Activated effector memory CD4-positive, alpha-beta T cell treated with Interleukin-2 at 50 U/mL for 16 hours (primary cell): Measurements from ENCODE around the gene OR6Y1.

ENCODE experiments used
- DNase-seq: peaks from one replicate; pipeline ENCODE4 v3.0.0-alpha.2; 2020

OR6Y1 gene, protein sequence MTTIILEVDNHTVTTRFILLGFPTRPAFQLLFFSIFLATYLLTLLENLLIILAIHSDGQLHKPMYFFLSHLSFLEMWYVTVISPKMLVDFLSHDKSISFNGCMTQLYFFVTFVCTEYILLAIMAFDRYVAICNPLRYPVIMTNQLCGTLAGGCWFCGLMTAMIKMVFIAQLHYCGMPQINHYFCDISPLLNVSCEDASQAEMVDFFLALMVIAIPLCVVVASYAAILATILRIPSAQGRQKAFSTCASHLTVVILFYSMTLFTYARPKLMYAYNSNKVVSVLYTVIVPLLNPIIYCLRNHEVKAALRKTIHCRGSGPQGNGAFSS

DNA sequence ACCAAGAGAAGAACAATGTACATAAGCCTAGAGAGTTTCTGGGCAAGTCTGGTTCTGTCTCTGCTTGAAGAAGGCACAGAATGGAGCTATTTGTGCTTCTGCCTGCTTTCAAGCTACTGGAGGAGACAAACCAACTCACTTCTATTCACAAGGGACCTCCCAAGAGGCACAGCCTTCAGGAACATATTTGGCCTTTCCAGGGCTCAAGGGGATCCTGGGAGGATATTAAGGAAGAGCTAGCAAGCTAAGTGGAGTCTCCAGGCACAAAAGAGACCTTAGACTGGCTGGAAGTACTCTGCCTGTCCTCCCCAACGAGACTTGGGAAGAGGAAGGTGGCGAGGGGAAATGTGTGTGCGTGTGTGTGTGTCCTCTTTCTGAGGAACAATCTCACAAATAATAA is at the start of gene OR6Y1:
Gene OR6Y1 (minus strand): TSS at position 54 of the 400 bp plus-strand sequence. CDS start 6,300 bp downstream, outside the sequence.
- DNase-seq, result no peak

DNA sequence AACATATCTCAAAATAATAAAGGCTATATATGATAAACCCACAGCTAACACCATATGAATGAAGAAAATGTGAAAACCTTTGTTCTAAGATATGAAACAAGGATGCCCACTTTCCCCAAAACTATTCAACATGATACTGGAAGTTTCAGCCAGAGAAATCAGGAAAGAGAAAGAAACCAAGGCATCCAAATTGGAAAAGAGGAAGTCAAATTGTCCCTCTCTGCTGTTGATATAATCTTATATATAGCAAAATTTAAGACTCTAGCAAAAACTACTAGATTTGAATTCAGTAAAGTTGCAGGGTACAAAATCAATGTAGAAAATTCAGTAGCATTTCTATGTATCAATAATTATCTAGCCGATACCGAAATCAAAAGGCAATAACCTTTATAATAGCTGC is 46.5 kb upstream of the OR6Y1 start:
- no peak for DNase-seq

DNA sequence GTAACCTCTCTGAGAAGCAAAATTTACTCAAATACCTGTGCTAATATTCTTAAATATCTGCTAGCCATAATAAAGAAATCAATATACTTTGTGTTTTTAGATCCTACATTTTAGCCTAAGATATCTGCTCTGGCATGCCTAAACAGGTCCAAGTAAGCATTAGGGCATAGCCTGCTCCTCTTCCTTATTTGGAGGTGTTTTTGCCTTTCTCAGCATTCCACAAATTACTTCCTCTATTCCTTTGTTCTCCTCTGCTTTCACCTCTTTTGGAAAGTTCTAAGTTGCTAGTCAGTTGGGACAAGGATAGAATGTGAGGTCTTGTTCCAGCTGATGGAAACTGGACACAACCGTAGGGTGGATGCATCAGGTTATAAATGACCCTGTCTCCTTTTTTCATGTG is 32.7 kb upstream of the OR6Y1 start:
- DNase-seq, result no peak

DNA sequence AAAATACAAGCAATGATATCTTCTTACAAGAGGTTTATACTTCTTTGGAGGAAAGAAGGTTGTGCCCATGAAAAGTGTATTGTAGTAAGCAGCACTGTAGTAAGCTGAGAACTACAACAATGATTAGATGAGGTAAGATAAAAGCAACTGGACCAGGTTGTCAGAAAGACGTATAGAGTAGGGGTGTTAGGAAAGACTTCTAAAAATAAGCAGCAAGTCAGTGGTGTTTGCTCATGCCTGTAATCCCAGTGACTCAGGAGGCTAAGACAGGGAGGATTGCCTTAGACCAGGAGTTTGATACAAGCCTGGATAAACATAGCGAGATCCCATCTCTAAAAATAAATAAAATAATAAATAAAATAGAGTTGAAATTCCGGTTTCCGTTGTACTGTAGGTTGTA is 29.8 kb upstream of the OR6Y1 start:
- no peak for DNase-seq

DNA sequence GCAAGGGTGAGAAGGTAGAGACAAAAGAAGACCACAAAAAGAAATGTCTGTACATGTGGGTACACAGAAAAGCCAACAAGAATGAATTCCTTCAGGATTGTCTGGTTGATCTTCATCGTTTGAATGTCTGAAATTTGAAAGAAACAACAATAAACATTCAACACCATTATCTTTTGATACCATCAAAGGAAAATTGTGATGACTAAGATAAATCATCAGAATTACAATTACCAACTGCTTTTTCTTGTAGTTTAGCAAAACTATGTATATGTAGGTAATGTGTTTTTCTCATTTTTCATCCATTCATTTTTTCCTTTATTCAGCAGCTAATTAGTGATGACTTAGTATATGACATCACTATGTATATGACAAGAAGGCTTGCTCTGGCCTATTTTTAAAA is 25.5 kb upstream of the OR6Y1 start, which contains the start of gene OR10X1:
Gene OR10X1 (minus strand): TSS at position 167 of the 400 bp plus-strand sequence. CDS start 0 bp downstream, at position 167.
- DNase-seq, result no peak

DNA sequence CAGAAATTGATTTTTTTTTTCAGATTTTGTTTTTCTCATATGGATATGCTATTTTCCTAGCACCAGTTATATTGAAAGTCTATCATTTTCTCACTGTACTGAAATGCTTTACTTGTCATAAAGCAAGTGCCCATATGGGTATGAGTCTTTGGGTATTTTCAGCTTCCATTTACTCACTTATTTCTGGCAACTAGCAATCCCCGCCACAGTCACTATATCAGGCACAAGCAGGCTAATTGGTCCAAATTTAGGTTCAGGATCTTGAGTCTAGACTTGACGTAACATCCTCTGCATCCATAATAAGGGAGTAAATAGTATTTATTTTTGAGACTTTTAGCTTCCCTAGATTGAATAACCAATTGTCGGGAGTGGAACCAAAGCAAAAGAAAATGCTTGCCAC is 23.4 kb upstream of the OR6Y1 start:
- DNase-seq, result no peak

DNA sequence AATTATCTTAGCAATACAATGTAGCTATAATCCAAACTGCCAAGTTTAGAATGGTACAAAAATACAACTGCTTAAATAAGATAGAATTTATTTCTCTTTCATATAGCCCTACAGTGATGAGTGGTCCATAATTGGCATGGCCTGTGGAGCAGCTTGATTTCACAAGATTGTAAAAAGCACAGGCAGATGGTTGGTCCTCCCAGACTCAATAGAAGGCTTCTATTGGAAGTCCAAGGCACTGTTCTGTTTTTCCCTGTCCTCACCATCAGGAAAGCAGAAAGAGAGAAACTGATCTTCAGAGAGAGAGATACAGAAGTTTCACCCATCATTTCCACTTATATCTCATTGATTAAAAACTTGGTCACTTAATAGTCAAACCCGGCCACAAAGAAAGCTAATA is 18.0 kb upstream of the OR6Y1 start:
- no peak for DNase-seq

DNA sequence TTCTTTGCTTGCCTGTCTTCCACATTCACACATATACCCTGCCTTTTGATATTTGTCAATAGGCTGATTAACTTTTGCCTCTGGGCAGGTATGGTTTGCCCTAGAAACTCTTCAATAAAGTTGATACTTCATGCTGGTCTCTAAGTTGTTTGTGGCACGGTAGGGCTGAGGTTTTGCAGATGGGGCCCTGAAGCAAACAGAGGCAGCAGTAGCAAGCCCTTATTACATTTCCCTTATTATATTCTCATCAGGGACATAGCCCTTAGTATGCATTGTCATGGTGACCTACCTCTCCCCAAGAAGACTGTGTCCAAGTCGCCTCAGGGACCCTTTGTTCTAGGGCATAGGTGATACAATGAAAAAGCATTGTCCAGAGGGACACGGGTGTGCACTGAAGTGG is 16.3 kb upstream of the OR6Y1 start, which contains the start of gene OR6P1:
Gene OR6P1 (minus strand): TSS at position 101 of the 400 bp plus-strand sequence. CDS start 6,976 bp downstream, outside the sequence.
- DNase-seq, result no peak

DNA sequence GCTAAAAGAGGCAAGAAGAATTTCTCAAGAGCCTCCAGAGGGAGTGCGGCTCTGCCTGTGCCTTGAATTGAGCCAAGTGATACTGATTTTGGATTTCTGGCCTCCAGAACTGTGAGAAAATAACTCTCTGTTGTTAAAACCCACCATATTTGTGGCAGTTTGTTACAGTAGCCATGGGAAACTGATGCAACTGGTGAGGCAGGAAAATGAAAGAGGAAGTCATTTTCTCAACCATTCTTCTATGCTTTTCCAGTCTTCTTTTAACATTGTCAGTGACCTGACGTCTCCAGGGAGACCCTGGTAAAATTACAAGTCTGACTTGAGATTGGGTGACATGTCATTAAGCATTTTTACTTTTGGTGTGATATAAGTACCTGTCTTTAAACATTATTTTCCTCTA is 10.4 kb upstream of the OR6Y1 start:
- no peak for DNase-seq

DNA sequence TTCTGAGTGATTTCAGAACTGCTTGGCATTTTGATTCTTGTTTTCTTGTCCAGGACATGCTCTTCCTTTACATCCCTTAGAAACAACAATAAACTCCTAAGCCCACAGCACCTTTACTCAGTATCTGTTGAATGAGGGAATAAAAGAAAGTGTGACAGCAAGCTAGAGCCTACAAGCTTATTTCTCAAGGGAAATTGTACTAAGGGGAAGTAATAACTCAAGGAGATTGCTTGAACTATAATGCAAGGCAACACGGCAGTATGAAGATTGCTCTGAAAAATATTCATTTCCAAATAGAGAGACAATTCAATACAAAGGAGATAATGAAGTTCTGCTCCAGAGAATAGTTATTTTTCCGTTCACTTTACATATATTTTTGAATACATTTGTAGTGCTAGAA is 9.6 kb upstream of the OR6Y1 start:
- no peak for DNase-seq

DNA sequence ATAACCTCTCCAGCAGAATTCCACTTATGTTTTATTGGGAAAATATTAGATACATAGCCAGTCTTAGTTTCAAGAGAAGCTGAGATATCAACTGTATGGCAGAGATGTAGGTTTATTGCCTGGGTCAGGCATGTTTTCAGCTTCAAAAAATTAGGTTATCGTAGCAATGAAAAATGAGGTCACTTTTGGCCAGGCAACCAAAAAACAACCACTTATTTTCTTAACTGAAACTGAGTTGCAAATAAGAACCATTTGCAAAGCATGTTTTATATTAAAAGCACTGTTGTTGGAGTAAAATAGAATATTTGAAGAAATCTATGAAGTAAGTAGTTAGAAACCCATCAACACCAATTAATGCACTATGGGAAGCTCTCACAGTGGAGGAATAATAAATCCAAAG is 5.5 kb upstream of the OR6Y1 start:
- DNase-seq, result no peak

DNA sequence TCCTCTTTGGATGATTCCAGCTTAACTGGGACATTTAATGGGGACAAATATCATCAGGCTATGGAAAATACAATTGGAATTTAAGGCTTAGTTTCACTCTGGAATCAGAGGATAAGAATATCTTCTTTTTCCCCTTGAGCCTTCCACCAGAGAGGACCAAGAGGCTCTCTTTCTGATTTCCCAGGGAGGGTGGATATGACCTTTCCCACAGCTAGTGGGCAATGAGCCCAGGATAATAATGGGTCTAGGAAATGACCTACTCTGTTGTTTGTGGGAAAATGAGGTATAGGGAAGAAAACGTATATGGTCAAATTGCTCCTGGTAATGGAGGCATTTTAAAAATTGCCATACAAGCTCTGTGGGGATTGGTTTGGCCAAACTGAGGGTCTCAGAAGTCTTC is 1.9 kb downstream of the OR6Y1 start:
- no peak for DNase-seq

DNA sequence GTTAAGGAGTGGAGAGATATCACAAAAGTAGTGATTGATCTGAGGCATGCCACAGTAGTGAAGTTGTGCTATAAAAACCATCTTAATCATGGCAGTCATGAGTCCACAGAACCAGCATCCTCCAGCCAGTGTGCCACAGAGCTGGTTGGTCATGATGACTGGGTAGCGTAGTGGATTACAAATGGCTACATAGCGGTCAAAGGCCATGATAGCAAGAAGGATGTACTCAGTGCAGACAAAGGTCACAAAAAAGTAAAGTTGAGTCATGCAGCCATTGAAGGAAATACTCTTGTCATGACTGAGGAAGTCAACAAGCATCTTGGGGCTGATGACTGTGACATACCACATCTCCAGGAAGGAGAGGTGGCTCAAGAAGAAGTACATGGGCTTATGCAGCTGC is 6.7 kb downstream of the OR6Y1 start:
- DNase-seq, result no peak

DNA sequence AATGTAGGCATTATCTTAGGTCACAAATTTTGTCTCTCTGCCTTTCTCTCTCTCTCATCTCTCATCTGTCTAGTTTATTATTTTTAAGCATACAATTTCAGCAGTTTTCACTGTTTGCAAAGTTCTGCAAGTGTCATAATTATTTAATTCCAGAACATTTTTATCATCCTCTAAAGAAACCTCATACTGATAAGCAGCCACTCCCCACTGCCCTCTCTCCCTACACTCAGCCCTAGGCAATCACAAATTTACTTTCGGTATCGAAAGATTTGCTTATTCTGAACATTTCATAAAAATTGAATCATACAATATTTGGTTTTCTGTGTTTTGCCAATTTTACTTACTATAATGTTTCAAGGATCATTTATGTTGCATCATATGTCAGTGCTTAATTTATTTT is 16.6 kb downstream of the OR6Y1 start:
- no peak for DNase-seq

DNA sequence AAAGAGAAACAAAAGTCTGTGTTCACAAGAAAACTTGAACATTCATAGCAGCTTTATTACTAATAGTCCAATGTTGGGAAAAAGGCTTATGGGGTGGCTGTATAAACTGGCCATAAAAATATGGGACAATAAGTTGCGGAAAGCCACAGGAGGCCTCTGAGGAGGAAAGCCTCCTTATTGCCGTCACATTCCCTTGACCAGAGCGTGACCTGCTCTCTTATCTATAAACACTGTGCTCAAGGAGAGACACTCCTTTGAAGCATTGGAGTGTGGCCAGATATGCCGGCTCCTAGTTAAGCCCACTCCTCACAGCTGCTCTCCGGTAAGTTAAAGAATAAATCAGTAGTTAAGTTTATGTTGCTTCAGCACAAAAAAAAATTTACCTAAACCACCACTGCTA is 19.7 kb downstream of the OR6Y1 start:
- DNase-seq, result no peak

DNA sequence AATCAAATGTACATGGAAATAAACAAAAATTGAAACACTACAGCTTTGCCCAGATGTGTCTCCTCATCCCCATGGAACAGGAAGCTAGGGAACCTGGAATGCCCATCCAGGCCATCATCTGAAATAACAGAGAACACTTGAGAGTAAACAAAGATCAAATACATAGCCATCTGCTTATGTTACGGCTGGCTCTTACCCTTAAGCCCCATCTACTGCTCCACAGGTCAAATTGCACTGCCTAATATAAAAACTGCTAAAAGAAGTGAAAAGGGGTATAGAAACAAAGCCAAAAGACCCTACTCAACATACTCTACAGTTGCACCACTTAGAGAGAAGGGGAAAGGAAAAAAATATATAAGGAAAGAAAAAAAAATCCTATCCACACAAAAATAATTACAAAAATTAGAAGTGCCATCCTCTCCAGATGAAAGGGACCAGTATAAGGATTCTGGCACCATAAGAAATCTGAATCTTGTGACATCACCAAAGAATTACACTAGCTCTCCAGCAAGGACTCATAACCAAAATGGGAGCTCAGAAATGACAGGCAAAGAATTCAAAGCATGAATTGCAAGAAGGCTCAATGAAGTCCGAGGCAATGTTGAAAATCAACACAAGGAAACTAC is 26.9 kb downstream of the OR6Y1 start:
- DNase-seq, result no peak

DNA sequence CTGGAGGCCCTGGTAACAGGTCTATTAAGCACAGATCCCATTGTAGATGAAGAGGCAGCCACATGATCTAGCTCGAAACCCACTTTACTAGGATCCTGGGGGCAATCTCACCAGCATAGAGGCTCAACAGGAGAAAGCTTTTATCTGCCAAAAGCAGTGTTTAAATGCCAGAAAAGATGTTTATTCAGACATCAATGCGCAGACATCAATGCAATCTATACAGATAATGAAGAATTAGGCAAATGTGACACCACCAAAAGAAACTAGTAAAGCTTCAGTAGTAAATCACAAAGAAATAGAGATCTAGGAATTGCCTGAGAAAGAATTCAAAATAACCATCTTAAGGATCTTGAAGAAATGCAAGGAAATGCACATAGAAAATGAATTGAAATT is 32.5 kb downstream of the OR6Y1 start:
- no peak for DNase-seq

DNA sequence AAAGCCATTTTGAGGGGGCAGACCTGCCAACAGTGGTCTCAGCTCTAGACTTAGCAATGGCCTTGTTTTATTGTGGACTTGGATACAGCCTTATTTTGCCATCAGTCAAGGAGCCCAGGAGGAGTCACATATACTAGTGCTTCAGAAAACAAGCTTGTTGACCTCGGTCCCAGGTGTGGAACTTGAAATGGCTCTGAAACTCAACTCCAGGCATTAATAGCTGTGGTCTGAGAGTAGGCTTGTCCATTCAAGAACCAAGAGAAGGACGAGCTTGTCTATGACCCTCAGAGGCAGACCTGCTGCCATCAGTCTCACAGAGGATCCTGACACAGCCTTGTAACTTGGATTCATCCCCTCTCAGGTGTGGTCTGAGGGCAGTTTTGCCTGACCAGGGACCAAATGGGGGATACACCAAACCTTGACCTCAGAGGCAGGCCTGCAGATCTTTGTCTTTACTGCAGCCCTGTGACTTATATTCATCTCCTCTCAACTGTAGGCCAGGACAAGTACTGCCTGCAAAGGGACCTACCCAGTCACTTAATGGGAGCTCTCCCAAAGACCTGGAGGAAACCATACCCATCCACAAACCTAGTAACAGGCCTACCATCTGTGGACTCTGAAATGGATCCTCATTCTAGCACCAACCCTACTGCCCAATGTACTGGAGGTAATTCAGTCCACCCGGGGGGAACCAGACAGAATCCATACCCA is 33.1 kb downstream of the OR6Y1 start:
- no peak for DNase-seq

DNA sequence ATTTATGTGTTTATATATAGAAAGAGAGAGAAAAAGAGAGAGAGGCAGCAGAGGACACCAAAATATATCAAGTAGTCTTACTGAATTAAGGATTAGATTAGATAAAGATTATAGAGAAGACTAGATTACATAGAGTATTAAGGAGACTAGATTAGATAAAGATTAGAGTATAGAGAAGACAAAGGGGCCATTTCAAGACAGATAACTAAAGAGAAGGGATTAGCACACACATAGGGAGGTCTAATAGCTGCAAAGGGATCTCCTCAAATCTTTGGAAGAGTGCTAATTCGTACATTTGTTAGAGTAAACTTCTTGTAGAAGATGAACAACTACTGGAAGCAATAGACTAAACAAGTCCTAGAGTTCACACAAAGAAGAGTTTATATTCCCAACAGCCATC is 34.2 kb downstream of the OR6Y1 start:
- no peak for DNase-seq

DNA sequence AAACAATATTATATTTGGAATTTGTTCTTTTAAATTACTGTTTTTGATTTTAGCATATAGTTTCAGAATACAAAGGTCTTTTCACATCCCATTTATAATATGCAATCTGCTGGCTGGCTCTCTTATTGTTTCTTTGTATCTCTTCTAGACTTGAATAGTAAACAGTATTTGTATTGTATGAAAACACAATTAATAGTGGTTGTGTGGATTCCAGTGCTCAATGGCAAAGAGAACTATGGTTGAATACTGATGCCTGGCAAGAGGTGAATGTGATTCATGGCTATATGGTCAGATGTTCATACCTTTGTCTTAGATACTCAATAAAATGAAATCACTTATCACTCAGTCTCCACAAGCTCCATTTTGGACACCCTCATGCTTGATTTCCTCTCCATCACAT is 37.2 kb downstream of the OR6Y1 start:
- DNase-seq, result no peak

DNA sequence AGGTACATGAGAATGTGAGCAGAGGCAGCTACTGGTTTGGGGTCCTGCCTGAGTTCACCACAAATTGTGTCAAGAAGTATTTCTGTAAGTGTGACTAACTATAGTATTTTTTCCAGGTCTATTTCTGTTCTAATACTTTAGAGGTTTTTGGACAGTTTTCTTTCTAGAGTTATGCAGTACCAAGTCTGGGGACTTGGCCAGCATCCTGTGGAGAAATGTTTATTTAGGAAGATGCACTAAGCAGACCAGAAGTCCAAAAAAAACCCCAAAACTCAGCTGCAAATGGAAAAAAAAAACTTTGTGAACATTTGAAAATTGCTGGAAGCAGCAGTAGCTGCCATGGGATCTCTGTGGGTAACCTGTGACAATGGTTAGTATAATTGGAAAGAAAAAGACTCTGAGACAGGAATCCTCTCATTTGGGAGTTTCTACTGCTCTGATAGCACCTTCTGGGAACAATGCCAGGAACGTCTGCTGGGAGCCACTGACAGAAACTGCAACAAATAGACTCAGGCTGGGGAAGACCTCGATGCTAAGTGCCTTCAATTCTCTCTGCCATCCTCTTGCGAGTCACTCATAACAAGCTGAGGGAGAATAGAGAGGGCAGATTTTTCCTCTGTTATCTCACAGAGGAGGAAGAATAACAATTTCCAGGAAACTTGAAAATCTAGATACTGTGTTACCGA is 44.6 kb downstream of the OR6Y1 start:
- DNase-seq, result no peak

DNA sequence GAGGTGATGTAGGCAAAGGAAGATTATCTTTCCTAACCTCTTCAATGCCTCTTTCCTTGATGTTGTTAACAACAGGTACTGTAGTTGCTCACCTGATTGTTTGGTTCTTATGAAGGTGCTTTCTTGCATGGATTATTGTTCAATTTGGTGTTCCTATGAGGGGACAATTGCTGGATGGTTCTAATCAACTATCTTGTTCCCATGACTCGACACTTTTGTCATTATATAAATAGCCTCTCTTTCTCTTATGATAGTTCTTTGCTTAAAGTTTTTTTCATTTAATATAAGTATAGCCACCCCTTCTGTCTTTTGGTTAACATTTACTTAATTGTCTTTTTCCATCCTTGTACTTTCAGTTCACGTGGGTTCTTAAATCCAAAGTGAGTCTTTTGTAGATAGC is 46.7 kb downstream of the OR6Y1 start:
- no peak for DNase-seq

DNA sequence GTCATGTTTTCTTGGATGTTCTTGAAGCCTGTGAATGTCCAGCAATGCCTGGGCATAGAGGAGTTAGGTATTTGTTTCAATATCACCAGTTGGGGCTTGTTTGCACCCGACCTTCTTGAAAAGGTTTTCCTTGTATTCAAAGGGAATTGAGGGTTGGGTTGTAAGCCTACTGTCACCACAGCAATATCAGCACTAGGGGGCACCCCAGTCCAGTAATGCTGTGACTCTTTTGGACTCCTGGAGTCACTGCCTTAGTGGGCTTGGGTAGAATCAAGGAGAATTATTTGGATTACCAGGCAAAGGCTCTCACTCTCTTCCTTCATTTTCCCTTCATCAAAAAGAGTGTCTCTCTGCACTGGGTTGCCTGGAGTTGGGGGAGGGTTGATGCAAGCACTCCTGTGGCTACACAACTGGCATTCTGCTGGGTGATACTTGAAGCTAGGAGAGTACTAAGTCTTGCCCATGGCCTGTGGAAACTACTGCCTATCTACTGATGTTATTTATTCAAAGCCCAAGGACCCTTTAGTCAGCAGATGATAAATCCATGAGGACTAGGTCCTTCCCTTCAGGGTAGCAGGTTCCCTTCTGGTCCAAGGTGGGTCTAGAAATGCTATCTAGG is 47.7 kb downstream of the OR6Y1 start:
- DNase-seq, result no peak
